HepG2 (cell line): ENCODE results near the gene ZNF506. TPM values are rescaled to one million over a fixed set of nuclear protein-coding genes. Genes with fewer than 3 reads are reported as not detected.

Experiments
- AGO1 ChIP-seq: fragments of 200-400 bp; formaldehyde crosslinking; IDR thresholded peaks from 2 replicates; pipeline ENCODE4 v1.6.1; 2017; ENCODE audit warnings: mild to moderate bottlenecking, low read depth, low read length, moderate library complexity; ENCODE audit not compliant: poor library complexity, severe bottlenecking
- DNMT1 ChIP-seq: sonication (generic); formaldehyde crosslinking; IDR thresholded peaks from 2 replicates; pipeline ENCODE4 v1.5.1; 2020; ENCODE audit warnings: mild to moderate bottlenecking, missing genetic modification reagents
- HOXA3 ChIP-seq: sonication (generic); formaldehyde crosslinking; IDR thresholded peaks from 2 replicates; pipeline ENCODE4 v1.5.0; 2020; ENCODE audit warnings: missing genetic modification reagents
- MIER2 ChIP-seq: IDR thresholded peaks from 2 replicates; pipeline ENCODE4 v1.6.1; 2016; ENCODE audit warnings: missing biosample characterization, missing genetic modification reagents
- SPEN ChIP-seq: sonication (generic); formaldehyde crosslinking; IDR thresholded peaks from 2 replicates; pipeline ENCODE4 v1.5.1; 2020; ENCODE audit warnings: low read depth, mild to moderate bottlenecking, missing genetic modification reagents
- ZBTB1 ChIP-seq: sonication (generic); formaldehyde crosslinking; IDR thresholded peaks from 2 replicates; pipeline ENCODE4 v1.4.0; 2020; ENCODE audit warnings: missing genetic modification reagents, borderline replicate concordance
- ZBTB34 ChIP-seq: sonication (generic); formaldehyde crosslinking; IDR thresholded peaks from 2 replicates; pipeline ENCODE4 v1.8.0; 2022; ENCODE audit warnings: mild to moderate bottlenecking, missing genetic modification reagents
- ZBTB37 ChIP-seq: sonication (generic); formaldehyde crosslinking; IDR thresholded peaks from 2 replicates; pipeline ENCODE4 v1.4.0; 2020; ENCODE audit warnings: mild to moderate bottlenecking, missing genetic modification reagents
- ZIK1 ChIP-seq: sonication (generic); formaldehyde crosslinking; IDR thresholded peaks from 2 replicates; pipeline ENCODE4 v1.5.0; 2020; ENCODE audit warnings: mild to moderate bottlenecking, low read depth, missing genetic modification reagents, borderline replicate concordance
- ZNF251 ChIP-seq: sonication (generic); formaldehyde crosslinking; IDR thresholded peaks from 2 replicates; pipeline ENCODE4 v1.9.0; 2021; ENCODE audit warnings: mild to moderate bottlenecking, missing genetic modification reagents
- ZNF891 ChIP-seq: sonication (generic); formaldehyde crosslinking; IDR thresholded peaks from 2 replicates; pipeline ENCODE4 v1.5.0; 2020; ENCODE audit warnings: mild to moderate bottlenecking, missing genetic modification reagents
- polyA plus RNA-seq, 8 experiments: library from polyadenylated mRNA; depleted of rRNA in 3 of 8; stranded (reverse) in 7 of 8; unstranded in 1 of 8; fragments of >200 nt; fragmentation: Illumina TruSeq in 4 of 8; extraction: Trizol in 4 of 8; gene quantifications; 2 replicates each; pipeline versions ENCODE4 v1.2.1 to v1.2.3, GENCODE V29; 2011 to 2016; ENCODE audit warnings: low read depth in 4 of 8, missing spikeins in 1 of 8, mixed read lengths in 1 of 8; ENCODE audit not compliant: insufficient read depth in 1 of 8
- total RNA-seq, 5 experiments: library from RNA; depleted of rRNA; stranded (reverse); fragments of >200 nt; fragmentation: Illumina TruSeq; extraction: Trizol; gene quantifications; 2 replicates each; pipeline ENCODE4 v1.2.3, GENCODE V29; 2016; ENCODE audit warnings: low read depth in 1 of 5
- TF ChIP-seq, protein P1 (sequence below): IDR thresholded peaks from 2 replicates; pipeline ENCODE4 v1.6.1; 2012; ENCODE audit warnings: low read length, improper control_type of control experiment
- TF ChIP-seq, protein P2 (sequence below), 2 experiments: fragments of 450-650 bp in 1 of 2; sonication (generic) in 1 of 2; formaldehyde crosslinking; IDR thresholded peaks; 2 replicates each; pipeline versions ENCODE4 v1.5.0 to v1.8.0; 2020 to 2022; ENCODE audit warnings: mild to moderate bottlenecking in 1 of 2, missing genetic modification reagents in 1 of 2

The ZNF506 gene
- total and polyA plus RNA-seq, 2 of the 13 experiments (the other 11 are each of a cell fraction or from before 2014, with no cell fraction given), result not detected

DNA sequence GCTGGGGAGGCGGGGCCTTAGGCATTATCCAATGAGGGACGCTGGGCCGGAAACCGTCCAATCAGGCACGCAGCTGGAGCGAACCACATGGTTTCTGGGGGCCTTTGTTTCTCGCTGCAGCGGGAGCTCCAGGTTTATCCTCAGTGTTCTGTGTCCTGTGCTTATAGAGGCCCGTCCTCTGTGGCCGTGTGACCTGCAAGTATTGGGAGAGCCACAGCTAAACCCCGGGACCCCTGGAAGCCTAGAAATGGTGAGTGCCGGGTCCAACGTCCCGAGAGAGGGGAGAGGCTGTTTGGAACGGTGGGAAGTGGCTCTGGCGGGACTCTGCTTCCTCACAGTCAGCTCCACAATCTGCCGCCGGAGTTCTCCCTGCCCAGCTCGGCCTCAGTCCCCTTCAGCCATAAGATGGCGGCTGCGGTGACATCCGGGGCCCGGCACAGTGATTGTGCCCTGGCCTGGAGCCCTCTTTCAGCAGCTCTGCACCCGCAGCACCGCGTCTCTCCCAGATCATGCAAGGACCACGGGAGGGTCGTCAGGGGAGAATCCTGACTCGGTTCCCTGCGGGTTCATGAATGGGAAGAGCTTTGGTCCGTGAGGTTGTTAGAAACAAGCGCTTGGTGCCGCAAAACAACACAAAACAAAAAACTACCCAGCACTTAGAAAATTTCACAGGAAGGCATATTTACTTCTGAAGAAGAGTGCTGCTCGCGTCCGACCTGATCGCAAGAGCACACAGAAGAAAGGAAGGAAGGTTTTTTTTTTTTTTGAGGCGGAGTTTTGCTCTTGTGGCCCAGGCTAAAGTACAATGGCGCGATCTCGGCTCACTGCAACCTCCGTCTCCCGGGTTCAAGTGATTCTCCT lies 44.4 kb upstream of the ZNF506 start, which contains the start of gene ZNF253 (continued):
- TF ChIP-seq, protein P1, sequence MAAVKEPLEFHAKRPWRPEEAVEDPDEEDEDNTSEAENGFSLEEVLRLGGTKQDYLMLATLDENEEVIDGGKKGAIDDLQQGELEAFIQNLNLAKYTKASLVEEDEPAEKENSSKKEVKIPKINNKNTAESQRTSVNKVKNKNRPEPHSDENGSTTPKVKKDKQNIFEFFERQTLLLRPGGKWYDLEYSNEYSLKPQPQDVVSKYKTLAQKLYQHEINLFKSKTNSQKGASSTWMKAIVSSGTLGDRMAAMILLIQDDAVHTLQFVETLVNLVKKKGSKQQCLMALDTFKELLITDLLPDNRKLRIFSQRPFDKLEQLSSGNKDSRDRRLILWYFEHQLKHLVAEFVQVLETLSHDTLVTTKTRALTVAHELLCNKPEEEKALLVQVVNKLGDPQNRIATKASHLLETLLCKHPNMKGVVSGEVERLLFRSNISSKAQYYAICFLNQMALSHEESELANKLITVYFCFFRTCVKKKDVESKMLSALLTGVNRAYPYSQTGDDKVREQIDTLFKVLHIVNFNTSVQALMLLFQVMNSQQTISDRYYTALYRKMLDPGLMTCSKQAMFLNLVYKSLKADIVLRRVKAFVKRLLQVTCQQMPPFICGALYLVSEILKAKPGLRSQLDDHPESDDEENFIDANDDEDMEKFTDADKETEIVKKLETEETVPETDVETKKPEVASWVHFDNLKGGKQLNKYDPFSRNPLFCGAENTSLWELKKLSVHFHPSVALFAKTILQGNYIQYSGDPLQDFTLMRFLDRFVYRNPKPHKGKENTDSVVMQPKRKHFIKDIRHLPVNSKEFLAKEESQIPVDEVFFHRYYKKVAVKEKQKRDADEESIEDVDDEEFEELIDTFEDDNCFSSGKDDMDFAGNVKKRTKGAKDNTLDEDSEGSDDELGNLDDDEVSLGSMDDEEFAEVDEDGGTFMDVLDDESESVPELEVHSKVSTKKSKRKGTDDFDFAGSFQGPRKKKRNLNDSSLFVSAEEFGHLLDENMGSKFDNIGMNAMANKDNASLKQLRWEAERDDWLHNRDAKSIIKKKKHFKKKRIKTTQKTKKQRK, result no peak
- TF ChIP-seq ZBTB1 (CRISPR knock-in tag) (no peak), ZNF251 (CRISPR knock-in tag) (no peak), ZNF891 (peak; percentile 57; the same call in 1 of the 2 replicates), ZIK1 (CRISPR knock-in tag) (no peak), AGO1 (peak; percentile 32), DNMT1 (CRISPR knock-in tag) (no peak), SPEN (CRISPR knock-in tag) (peak; percentile 54; the same call in 1 of the 2 replicates), ZBTB37 (no peak), HOXA3 (CRISPR knock-in tag) (peak; percentile 56; the same call in 1 of the 2 replicates), ZBTB34 (CRISPR knock-in tag) (no peak), MIER2 (CRISPR knock-in tag) (no peak; the same call in 1 of the 2 replicates)
- TF ChIP-seq, protein P2, sequence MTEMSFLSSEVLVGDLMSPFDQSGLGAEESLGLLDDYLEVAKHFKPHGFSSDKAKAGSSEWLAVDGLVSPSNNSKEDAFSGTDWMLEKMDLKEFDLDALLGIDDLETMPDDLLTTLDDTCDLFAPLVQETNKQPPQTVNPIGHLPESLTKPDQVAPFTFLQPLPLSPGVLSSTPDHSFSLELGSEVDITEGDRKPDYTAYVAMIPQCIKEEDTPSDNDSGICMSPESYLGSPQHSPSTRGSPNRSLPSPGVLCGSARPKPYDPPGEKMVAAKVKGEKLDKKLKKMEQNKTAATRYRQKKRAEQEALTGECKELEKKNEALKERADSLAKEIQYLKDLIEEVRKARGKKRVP (CRISPR knock-in tag; IDR thresholded peaks at IDR 0.05), result no peak; a peak in 1 of 4 replicates
